ENCODE measurements around the gene DDRGK1.
A peak's percentile ranks its signal among the peaks of the same experiment; 100 is the strongest.

DDRGK1 gene

GRCh38 chr20:3194617-3195280 is 9.7 kb downstream of the DDRGK1 start:
- no peak for TF ChIP-seq CTCF (IDR thresholded peaks at IDR 0.05)
- Mint-ChIP-seq H3K36me3 (ENCODE audit: low read depth) (peaks cover 56% of the 10 kb centered on the region), H3K27ac (no peak overlapping the region), H3K9me3 (no peaks in the 10 kb centered on the region), H3K27me3 (ENCODE audit: low read depth, poor library complexity) (no peaks in the 10 kb centered on the region), H3K4me3 (no peak overlapping the region), H3K4me1 (no peaks in the 10 kb centered on the region)
- no peak for DNase-seq

GRCh38 chr20:3193806-3194616 is 10.5 kb downstream of the DDRGK1 start:
- Mint-ChIP-seq H3K4me3 (no peak overlapping the region), H3K9me3 (no peaks in the 10 kb centered on the region), H3K4me1 (no peaks in the 10 kb centered on the region), H3K27ac (no peak overlapping the region), H3K36me3 (ENCODE audit: low read depth) (peaks cover 54% of the 10 kb centered on the region), H3K27me3 (ENCODE audit: low read depth, poor library complexity) (no peaks in the 10 kb centered on the region)
- DNase-seq = no peak
- no peak for TF ChIP-seq CTCF (IDR thresholded peaks at IDR 0.05)

GRCh38 chr20:3192226-3193015 is 12.1 kb downstream of the DDRGK1 start:
- H3K36me3 Mint-ChIP-seq (ENCODE audit: low read depth) = peaks cover 46% of the 10 kb centered on the region
- TF ChIP-seq CTCF (IDR thresholded peaks at IDR 0.05) = no peak
- no peaks in the 10 kb centered on the region for H3K4me1 Mint-ChIP-seq
- H3K27ac Mint-ChIP-seq = peak overlapping the region; percentile 45
- no peak overlapping the region for H3K4me3 Mint-ChIP-seq
- H3K9me3 Mint-ChIP-seq = no peaks in the 10 kb centered on the region
- no peaks in the 10 kb centered on the region for H3K27me3 Mint-ChIP-seq (ENCODE audit: low read depth, poor library complexity)
- no peak for DNase-seq

GRCh38 chr20:3190681-3191111 is 13.8 kb downstream of the DDRGK1 start:
- Mint-ChIP-seq H3K4me3 (no peak overlapping the region), H3K27ac (no peak overlapping the region), H3K9me3 (no peaks in the 10 kb centered on the region), H3K4me1 (no peaks in the 10 kb centered on the region), H3K36me3 (ENCODE audit: low read depth) (peaks cover 44% of the 10 kb centered on the region), H3K27me3 (ENCODE audit: low read depth, poor library complexity) (no peaks in the 10 kb centered on the region)
- no peak for DNase-seq
- no peak for TF ChIP-seq CTCF (IDR thresholded peaks at IDR 0.05)

GRCh38 chr20:3189561-3190131 is 14.8 kb downstream of the DDRGK1 start:
- TF ChIP-seq CTCF (IDR thresholded peaks at IDR 0.05) = no peak
- no peaks in the 10 kb centered on the region for H3K27me3 Mint-ChIP-seq (ENCODE audit: low read depth, poor library complexity)
- H3K36me3 Mint-ChIP-seq (ENCODE audit: low read depth) = peaks cover 38% of the 10 kb centered on the region
- H3K4me3 Mint-ChIP-seq = no peak overlapping the region
- DNase-seq = no peak
- H3K9me3 Mint-ChIP-seq = no peaks in the 10 kb centered on the region
- H3K27ac Mint-ChIP-seq = peak overlapping the region; percentile 53
- H3K4me1 Mint-ChIP-seq = no peaks in the 10 kb centered on the region

Data from nephron progenitor cell (in vitro differentiated cells).